Kidney epithelial cell (primary cell): Measurements from ENCODE around the gene SLC25A24. TPM values are rescaled to one million over a fixed set of nuclear protein-coding genes. Genes with fewer than 3 reads are reported as not detected.

Source experiments
- DNase-seq: peaks from one replicate; pipeline ENCODE4 v3.0.0-alpha.2; 2010; ENCODE audit warnings: low read depth
- H3K27me3 ChIP-seq: 2 replicates; pipeline ENCODE4 v1.6.0; 2011; ENCODE audit warnings: low read length; ENCODE audit not compliant: control insufficient read depth, insufficient read depth
- H3K36me3 ChIP-seq: 2 replicates; pipeline ENCODE4 v1.5.1; 2011; ENCODE audit warnings: low read length; ENCODE audit not compliant: control insufficient read depth, insufficient read depth
- H3K4me3 ChIP-seq: 2 replicates; pipeline ENCODE4 v1.5.1; 2011; ENCODE audit warnings: low read depth, mild to moderate bottlenecking, control low read depth, low read length
- total RNA-seq: library from RNA; depleted of rRNA; stranded (reverse); fragments of >200 nt; gene quantifications from 2 replicates; pipeline ENCODE4 v1.2.3, GENCODE V29; 2015
- TF ChIP-seq, protein P1 (sequence below): IDR thresholded peaks from 2 replicates; pipeline ENCODE4 v1.5.1; 2011; ENCODE audit warnings: mild to moderate bottlenecking, moderate library complexity, low read length, control low read depth, inconsistent platforms; ENCODE audit not compliant: insufficient read depth, poor library complexity, severe bottlenecking

Gene SLC25A24
- total RNA-seq, 1 donor from 2014 or later = 66.6 TPM

DNA sequence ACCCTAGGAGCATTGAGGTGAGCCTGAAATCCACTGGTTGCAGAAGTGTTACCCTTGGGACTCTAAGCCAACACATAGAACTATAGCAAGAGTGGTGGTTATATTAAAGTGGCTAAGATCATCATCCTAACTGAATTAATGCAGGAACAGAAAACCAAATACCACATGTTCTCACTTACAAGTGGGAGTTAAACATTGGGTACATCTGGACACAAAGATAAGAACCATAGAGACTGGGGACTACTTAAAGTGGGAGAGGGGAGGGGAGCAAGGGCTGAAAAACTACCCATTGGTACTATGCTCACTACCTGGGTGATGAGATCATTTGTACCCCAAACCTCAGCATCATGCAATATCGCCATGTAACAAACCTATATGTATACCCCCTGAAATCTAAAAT is 100.0 kb downstream of the SLC25A24 start:
- H3K36me3 ChIP-seq = no peaks in the 10 kb centered on the region
- DNase-seq = no peak
- no peak overlapping the region for H3K4me3 ChIP-seq
- no peaks in the 10 kb centered on the region for H3K27me3 ChIP-seq
- TF ChIP-seq, protein P1, sequence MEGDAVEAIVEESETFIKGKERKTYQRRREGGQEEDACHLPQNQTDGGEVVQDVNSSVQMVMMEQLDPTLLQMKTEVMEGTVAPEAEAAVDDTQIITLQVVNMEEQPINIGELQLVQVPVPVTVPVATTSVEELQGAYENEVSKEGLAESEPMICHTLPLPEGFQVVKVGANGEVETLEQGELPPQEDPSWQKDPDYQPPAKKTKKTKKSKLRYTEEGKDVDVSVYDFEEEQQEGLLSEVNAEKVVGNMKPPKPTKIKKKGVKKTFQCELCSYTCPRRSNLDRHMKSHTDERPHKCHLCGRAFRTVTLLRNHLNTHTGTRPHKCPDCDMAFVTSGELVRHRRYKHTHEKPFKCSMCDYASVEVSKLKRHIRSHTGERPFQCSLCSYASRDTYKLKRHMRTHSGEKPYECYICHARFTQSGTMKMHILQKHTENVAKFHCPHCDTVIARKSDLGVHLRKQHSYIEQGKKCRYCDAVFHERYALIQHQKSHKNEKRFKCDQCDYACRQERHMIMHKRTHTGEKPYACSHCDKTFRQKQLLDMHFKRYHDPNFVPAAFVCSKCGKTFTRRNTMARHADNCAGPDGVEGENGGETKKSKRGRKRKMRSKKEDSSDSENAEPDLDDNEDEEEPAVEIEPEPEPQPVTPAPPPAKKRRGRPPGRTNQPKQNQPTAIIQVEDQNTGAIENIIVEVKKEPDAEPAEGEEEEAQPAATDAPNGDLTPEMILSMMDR = no peak

GRCh38 chr1:108097018-108097417 is 103.1 kb downstream of the SLC25A24 start:
- DNase-seq = no peak
- H3K27me3 ChIP-seq = no peaks in the 10 kb centered on the region
- H3K4me3 ChIP-seq = no peak overlapping the region
- H3K36me3 ChIP-seq = no peaks in the 10 kb centered on the region
- TF ChIP-seq, protein P1 = no peak

GRCh38 chr1:108096089-108096488 is 104.1 kb downstream of the SLC25A24 start:
- TF ChIP-seq, protein P1 = no peak

GRCh38 chr1:108089477-108089876 is 110.7 kb downstream of the SLC25A24 start:
- DNase-seq = no peak
- TF ChIP-seq, protein P1 = no peak
- Histone ChIP-seq H3K36me3 (no peaks in the 10 kb centered on the region), H3K4me3 (no peak overlapping the region), H3K27me3 (no peaks in the 10 kb centered on the region)

More at GRCh38 chr1:108096089-108096488, 104.1 kb downstream of the SLC25A24 start:
- no peaks in the 10 kb centered on the region for H3K36me3 ChIP-seq
- no peak for DNase-seq
- no peak overlapping the region for H3K4me3 ChIP-seq
- no peaks in the 10 kb centered on the region for H3K27me3 ChIP-seq

GRCh38 chr1:108085628-108086027 is 114.5 kb downstream of the SLC25A24 start:
- Histone ChIP-seq H3K36me3 (no peaks in the 10 kb centered on the region), H3K4me3 (no peak overlapping the region), H3K27me3 (no peaks in the 10 kb centered on the region)
- no peak for DNase-seq
- TF ChIP-seq, protein P1 = no peak

DNA sequence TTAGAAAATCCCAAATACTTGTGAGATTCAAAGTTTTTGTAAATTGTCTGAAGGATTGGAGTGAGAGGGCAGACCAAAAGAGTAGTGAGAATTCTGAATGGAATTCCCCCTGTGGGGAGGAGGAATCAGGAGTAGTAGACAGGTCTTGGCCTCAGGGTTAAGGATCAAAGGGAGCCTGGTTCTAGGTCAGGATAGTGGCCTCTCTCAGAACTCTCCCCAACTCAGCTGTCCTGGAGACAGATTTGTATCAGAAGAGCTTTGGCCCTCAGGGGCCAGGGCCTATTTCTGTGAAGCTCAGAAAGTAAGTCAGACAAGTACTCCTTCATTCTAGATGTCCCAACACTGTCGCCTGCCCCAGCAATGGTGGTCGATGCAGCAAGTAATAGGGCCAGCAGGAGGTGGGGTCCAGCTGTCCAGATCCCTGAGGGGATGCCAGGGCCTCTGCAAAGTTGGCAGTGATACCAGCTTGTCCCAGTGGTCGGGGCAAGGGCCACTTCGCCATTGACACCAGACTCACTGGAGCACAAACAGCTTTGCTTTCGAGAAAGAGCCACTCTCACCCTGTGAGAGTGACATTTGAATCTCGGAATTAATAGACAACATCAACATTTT is 115.2 kb downstream of the SLC25A24 start:
- H3K27me3 ChIP-seq = no peaks in the 10 kb centered on the region
- H3K36me3 ChIP-seq = no peaks in the 10 kb centered on the region
- no peak overlapping the region for H3K4me3 ChIP-seq
- no peak for DNase-seq
- TF ChIP-seq, protein P1 = no peak
